Eye (tissue), 1 donor: Measurements from ENCODE around the gene CD86.
A peak's percentile ranks its signal among the peaks of the same experiment; 100 is the strongest.
"Not testable (repeated sequence)": the region's sequence is repeated elsewhere in the genome, so short reads cannot be mapped to it uniquely, and the experiment has no call there.

Source experiments
- DNase-seq: peaks from one replicate; pipeline ENCODE4 v3.0.0-alpha.2; 2015

Gene CD86

GRCh38 chr3:122092460-122093165 lies 37.5 kb downstream of the CD86 start:
- no peak for DNase-seq

DNA sequence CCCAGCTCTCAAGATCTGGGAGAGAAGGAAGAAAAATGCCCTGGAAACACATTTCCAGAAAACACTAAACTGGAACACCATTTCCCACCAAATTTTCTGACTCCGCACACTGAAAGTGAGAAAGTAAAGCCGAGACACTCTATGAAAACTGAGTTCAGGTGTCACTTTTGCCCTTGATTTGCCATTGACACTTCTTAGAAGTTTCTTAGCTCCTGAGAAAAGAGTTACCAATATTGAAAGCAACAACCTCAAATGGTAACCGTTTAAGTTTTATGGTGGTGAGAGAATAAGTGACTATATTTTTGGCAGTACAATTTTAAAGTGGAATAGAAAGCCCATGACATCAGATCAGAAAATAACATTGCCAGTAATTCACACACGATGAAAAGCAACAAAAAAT lies 39.0 kb downstream of the CD86 start:
- DNase-seq: no peak

DNA sequence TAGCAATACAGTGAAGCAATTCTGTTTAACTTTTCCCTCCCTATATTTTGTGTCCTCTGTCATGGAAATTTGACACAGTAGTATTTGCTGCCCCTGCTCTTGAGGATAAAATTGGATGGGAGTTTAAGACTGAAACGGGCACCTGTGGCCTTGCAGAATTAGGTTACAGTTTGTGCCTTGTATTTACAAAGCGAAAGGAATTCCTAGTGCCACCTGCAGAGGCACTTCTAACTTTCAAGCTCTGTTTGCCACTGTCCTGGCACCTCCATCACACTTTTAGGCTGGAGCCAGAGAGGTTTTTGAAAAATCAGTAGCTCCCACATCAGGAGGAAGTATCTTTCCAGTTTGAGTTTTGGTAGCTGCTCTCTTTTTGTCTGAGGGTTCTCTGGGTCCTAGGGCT lies 39.5 kb downstream of the CD86 start:
- no peak for DNase-seq

DNA sequence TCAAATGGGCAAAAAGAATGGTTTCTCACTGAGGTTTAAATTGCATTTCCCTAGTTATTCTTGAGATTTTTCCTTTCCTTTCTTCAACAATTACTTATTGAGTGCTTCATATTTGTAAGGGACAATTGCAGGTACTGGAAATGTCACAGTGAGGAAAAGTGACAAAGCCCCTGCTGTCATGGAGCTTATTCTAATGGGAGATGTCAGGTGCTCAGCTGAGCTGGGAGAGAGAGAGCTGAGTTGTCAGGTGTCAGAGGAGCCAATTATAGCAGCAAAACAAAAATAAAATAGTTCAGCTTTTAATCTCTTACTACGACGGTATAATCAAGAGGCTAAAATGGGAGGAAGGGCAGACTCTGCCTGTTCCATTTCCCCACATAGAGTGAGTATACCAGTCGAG lies 42.0 kb downstream of the CD86 start:
- no peak for DNase-seq

DNA sequence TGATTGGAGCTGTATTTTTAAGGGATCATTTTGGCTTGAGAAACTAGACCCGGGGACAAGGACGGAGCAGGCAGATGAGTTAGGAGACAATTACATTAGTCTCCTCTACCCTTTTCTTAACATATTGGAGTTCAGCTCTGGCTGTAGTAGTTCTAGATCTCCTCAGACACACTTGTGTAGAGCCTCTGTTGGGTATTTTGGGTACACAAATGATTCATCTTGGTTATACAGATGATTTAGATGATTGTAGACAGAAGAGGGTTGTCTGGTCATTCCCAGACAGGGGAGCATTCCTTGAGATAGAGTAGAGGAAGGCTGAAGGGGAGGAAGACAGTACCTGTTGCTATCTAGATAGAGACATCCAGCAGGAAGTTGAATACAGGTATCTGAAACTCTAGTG lies 43.4 kb downstream of the CD86 start:
- DNase-seq: no peak

DNA sequence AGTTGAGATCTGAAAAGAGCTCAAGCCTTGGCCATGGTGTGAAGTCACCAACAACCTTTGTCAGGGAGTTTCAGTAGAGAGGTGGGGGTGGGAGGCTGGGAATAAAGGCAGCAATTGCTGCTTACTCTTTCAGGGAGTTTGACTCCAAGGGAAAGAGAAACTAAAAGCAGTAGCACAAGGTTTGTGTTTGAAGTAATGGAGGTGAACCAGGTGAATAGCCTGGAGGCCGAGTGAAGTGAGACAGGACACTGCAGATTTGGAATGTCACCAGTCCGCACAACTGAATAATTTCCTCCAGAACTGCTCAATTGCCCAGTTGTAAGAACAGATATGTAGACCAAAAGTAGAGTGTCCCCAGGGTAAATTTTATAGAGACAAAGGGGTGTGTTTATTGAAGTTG lies 44.1 kb downstream of the CD86 start:
- DNase-seq: no peak

DNA sequence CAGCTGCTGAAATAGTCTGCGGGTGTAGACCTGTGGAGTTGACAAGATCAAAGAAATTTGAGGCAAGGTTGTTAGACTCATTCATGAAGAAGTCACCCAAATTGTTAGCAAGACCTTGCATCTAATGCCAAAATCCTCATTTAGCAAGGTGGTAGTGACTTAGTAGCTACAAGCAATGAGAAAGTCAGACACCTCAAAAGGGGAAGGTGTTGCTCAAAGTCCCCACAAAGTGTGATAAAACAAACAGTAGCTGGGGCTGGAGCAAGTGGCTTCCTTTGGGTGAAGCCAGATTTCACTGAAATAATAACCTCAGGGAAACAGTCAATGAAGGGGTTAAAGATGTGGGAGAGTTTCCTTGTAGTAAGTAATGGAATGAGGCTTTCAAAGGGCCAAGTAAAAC lies 44.9 kb downstream of the CD86 start:
- no peak for DNase-seq

- DNase-seq: no peak
Measured at GRCh38 chr3:122100591-122101463, 45.7 kb downstream of the CD86 start.

DNA sequence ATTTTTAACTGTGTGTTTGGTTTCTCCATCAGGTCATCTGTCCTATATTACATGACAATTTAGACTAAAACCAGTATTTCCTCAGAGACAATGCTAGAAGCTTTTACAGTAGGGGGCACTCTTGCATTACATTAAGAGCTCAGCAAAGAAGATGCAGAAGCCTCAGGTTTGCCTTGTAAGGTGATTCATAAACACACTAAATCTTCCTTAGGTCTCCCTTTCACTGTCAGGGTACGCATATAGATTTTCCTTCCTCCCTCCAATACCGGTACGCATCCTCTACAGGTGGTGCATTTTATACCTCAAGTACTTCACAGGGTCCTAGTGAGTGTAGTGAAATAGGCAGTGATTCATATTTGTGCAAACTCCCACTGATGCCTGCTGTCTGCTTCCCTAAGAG lies 46.5 kb downstream of the CD86 start:
- peak; percentile 69 for DNase-seq

DNA sequence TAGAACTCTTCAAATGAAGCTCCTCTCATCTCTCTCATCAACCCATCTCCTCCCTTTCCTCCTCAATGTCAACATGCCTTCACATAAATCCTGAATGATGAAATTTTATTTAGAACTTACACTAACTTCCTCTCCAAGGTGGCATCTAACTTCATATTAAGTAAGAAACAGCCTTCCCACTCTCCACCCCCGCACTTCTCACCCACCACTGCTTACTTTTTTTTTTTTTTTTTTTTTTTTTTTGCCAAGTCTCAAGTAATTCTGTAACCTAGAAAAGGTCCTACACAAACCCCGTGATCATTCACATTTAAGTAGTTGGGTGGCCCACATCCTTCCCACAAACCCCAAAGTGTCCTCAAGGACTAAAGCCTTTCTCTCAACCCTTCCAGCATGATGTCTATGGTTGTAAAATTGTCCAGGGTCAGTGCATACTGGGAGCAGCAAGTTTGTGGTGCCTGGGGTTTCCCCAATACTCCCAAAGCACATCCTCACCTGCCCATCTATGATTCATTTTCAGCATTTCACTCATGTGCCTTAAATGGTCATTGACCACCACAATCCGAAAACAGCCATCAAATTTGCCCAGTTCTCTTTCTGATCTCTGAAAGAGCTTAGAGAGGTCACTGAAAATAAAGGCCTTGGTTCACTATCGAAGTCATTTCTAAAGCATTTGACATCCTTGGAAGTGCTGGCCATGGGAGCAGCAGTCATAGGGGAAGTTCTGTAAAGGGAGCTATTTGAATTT lies 47.2 kb downstream of the CD86 start:
- DNase-seq: no peak

DNA sequence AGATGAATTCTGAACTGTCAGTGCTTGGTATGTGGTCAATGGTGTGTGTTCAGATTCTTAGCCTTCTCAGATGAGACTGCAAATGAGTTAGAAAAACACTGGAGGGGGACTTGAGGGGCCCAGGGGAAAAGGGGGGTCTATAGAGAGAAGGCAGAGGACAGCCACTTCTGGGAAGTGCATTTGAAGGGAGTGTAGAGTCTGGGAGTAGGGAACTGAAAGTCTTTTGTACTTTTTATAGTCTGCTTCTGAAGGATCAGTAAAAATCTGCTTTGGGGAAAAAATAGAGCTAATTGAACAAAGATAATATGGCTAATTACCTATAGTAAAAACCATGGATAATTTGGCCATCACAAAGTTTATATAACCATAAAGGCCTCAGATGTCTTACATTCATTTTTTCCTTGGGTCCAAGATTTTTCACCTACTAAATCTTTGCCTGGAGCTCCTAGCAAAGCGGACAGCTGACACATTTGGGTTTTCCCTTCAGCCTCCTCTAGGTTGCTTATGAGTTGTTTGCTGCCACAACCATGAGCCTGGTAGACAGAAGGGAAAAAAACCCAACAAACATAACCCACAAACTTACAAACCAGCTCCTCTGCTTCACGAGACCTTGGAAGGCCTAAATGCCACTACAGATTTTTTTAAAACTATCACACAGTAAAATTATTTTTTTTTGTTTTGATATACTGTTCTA lies 48.8 kb downstream of the CD86 start:
- DNase-seq: no peak

DNA sequence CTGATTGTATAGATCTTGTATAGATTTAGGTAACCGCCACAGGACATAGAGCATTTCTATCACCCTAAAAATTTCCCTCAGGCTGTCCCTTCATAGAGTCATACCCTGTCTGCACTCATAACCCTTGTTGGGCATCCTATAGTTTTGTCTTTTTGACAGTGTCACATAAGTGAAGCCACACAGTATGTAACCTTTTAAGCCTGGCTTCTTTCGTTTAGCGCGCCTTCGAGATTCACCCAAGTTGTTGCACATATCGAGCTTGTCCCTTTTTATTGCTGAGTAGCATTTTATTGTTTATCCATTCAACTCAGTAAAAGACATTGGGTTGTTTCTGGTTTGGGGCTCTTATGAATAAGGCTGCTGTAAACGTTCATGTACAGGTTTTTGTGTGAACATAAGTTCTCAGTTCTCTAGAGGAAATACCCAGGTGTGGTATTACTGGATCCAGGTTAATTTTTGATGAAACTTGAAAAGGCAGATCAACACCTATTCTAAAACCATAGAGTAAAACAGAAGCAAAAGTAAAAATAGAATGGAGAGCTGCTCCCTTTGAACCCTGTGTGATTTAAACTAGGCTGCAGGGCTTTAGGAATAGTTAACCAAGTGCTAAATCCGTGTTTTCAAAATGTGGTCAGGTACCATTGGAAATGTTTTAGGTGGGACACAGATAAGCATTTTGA lies 49.5 kb downstream of the CD86 start:
- no peak for DNase-seq

DNA sequence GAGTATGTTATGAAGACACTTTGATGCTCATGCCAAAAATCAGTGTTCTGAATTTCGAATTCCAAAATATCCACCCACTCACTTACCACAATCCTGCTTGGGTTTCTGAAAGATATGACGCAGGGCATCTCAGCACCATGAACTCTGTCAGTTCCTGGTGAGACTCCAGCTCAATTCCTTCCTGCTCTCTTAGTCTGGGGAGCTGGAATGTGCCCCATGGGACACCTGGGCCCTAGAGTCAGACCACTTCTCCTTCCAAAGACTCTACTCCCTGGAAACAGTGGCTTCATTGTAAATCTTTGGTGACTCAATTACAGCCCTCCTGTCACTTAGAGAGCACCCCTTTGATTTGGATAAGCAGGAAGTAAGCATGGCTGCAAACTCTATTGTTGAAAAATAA lies 50.5 kb downstream of the CD86 start:
- no peak for DNase-seq

DNA sequence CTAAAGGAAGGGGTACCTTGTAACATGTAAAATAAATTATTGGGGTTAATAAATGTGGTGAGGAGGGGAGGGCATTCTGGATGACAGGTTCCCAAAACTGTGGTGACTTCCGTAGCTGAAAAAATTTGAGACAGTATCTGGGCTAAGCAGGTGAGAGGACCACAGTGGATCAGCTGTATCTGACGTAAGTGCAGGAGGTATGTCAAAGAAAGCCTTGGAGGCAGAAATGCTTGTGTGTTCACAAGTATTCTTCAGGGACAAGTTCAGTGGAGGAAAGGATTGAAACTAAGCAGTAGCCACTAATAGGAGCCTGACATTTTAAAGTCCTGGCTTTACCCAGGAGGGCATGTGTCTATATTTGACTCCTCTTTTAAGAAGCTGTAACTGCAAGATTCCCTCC lies 52.0 kb downstream of the CD86 start:
- no peak for DNase-seq

- DNase-seq: no peak
Measured at GRCh38 chr3:122111974-122112373, 56.8 kb downstream of the CD86 start.

- no peak for DNase-seq
Measured at GRCh38 chr3:122112754-122113153, 57.6 kb downstream of the CD86 start.

DNA sequence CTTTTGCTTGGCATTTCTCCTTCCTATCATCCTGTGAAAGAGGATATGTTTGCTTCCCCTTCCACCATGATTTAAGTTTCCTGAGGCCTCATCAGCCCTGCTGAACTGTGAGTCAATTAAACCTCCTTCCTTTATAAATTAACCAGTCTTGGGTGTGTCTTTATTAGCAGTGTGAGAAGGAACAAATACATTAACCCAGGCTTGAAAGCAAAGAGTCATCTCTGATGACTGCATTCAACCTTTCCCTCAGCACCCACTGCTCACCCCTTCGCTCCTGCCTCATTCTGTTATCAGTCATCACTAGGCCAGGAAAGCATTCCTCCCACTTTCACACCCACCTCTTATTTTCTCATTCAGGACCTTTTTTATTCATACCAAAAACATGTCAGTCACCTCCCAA lies 68.7 kb downstream of the CD86 start:
- DNase-seq: no peak

DNA sequence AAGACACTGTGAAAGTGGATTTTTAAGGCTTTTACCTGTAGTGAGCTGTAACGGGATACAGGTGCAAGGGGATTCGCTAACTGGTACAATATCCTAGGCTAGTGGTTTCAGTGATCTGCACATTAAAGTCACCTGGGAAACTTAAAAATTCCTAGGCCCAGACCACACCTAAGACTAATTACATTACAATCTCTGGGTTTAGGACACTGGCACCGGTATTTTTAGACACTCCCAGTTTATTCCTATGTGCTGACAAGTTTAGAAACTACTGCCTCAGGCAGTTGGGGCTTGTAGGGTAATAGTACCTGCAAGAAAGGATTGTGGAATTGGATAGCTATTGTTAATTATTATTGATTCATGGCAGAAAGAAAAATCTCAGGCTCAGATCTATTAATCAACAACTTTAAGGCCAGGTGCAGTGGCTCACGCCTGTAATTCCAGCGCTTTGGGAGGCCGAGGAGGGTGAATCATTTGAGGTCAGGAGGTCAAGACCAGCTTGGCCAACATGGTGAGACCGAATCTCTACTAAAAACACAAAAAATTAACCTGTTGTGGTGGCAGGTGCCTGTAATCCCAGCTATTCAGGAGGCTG lies 77.9 kb downstream of the CD86 start:
- no peak for DNase-seq

DNA sequence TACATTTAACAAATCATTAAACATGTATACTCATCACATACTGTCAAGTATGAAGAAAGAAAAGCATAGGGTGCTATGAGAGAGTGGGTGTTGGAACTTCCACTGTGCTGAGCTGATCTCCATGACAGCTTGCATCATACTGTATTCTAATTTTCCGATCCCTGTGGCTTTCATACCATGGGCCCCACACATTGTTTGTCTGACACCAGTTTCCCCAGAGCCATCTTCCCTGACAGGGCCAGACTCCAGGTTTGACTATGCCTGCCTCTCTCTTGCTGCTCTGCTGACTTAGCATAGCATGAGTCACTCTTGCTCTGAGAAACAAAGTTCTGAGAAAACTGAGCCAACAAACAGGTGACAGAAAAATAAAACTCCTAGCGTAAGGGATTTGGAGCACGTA lies 91.3 kb downstream of the CD86 start:
- DNase-seq: no peak

DNA sequence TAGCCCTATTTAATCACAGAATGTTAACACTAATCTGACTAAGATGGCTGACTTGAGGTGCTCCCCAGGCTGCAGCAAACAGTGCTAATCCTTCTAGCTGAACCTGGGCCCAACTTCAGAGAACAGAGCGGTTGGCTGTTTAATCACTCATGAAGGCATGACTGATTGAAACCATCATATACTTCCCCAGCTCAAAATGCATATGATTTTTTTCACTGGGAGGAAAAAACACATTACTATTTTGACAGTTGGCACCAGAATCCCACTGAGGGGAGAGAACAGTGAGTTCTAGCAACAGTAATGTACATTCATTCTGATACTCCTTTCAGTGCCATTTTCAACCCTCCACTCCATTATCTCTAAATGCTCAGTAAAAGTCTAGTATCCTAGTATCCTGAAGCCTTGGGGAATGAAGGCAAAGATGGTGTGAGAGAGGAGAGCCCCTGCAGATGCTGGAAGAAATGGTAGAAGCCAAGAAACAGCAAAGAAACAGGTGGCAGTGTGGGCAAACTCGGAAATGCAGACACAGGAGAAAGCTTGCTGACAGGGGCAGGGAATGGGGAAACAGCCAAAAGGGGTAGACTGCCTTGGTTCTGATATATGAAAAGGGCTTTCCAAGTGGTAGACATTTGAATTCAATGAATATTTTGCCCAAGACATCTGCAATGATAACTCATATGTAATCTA lies 93.9 kb downstream of the CD86 start:
- DNase-seq: no peak

DNA sequence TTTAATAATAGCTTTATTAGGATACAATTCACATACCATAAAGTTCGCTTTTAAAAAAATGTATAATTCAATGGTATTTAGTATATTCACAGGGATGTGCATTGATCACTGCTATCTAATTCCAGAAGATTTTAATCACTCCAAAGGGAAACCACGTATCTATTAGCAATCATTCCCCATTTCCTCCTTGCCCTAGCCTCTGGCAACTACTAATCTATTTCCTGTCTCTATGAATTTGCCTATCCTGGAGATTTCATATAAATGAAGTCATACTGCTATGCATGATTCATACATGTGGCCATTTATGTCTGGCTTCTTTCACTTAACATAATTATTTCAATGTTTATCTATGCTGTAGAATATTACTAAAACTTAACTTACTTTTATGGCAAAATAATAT lies 96.3 kb downstream of the CD86 start:
- no peak for DNase-seq

DNA sequence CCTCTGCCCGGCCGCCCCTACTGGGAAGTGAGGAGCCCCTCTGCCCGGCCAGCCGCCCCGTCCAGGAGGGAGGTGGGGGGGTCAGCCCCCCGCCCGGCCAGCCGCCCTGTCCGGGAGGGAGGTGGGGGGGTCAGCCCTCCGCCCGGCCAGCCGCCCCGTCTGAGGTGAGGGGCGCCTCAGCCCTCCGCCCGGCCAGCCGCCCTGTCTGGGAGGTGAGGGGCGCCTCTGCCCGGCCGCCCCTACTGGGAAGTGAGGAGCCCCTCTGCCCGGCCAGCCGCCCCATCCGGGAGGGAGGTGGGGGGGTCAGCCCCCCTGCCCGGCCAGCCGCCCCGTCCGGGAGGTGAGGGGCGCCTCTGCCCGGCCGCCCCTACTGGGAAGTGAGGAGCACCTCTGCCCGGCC lies 109.8 kb downstream of the CD86 start:
- not testable (repeated sequence) for DNase-seq
